Ishikawa (cell line): Measurements from ENCODE around the gene FHL3.

Experiments used
- CEBPB ChIP-seq: IDR thresholded peaks from 2 replicates; pipeline ENCODE4 v1.6.1; 2012
- CREB1 ChIP-seq: IDR thresholded peaks from 2 replicates; pipeline ENCODE4 v1.6.1; 2012; ENCODE audit warnings: low read depth
- EGR1 ChIP-seq: IDR thresholded peaks from 2 replicates; pipeline ENCODE4 v1.6.1; 2012
- EP300 ChIP-seq: IDR thresholded peaks from 2 replicates; pipeline ENCODE4 v1.6.1; 2012; ENCODE audit warnings: borderline replicate concordance
- FOXM1 ChIP-seq: IDR thresholded peaks from 2 replicates; pipeline ENCODE4 v1.6.1; 2012; ENCODE audit warnings: low read depth, borderline replicate concordance
- MAX ChIP-seq: IDR thresholded peaks from 2 replicates; pipeline ENCODE4 v1.6.1; 2012
- NFIC ChIP-seq: IDR thresholded peaks from 2 replicates; pipeline ENCODE4 v1.6.1; 2012
- RAD21 ChIP-seq: IDR thresholded peaks from 2 replicates; pipeline ENCODE4 v1.6.1; 2012; ENCODE audit warnings: low read depth
- REST ChIP-seq: IDR thresholded peaks from 2 replicates; pipeline ENCODE4 v1.6.1; 2012; ENCODE audit warnings: low read depth, mild to moderate bottlenecking
- TAF1 ChIP-seq: IDR thresholded peaks from 2 replicates; pipeline ENCODE4 v1.6.1; 2012; ENCODE audit warnings: low read depth, mild to moderate bottlenecking
- TCF12 ChIP-seq: IDR thresholded peaks from 2 replicates; pipeline ENCODE4 v1.6.1; 2012; ENCODE audit warnings: low read depth
- TEAD4 ChIP-seq: IDR thresholded peaks from 2 replicates; pipeline ENCODE4 v1.6.1; 2012
- USF1 ChIP-seq: IDR thresholded peaks from 2 replicates; pipeline ENCODE4 v1.6.1; 2012
- YY1 ChIP-seq: IDR thresholded peaks from 2 replicates; pipeline ENCODE4 v1.6.1; 2012; ENCODE audit warnings: low read depth
- ZBTB7A ChIP-seq: IDR thresholded peaks from 2 replicates; pipeline ENCODE4 v1.6.1; 2012; ENCODE audit warnings: low read depth

The FHL3 gene

GRCh38 chr1:38044221-38045215 is 39.2 kb upstream of the FHL3 start:
- TF ChIP-seq TEAD4 (no peak), RAD21 (no peak), MAX (no peak), CREB1 (no peak), EP300 (no peak), REST (no peak)

GRCh38 chr1:38043036-38043747 is 37.9 kb upstream of the FHL3 start:
- no peak for TF ChIP-seq TCF12
- TF ChIP-seq ZBTB7A = no peak
- no peak for TF ChIP-seq USF1
- TF ChIP-seq TEAD4 = no peak
- TF ChIP-seq REST = no peak
- no peak for TF ChIP-seq CREB1
- no peak for TF ChIP-seq NFIC
- no peak for TF ChIP-seq YY1
- no peak for TF ChIP-seq CEBPB

GRCh38 chr1:38041936-38042834 is 36.9 kb upstream of the FHL3 start:
- no peak for TF ChIP-seq REST
- TF ChIP-seq TCF12 = no peak
- TF ChIP-seq NFIC = no peak
- no peak for TF ChIP-seq CREB1
- no peak for TF ChIP-seq USF1
- TF ChIP-seq TEAD4 = no peak
- no peak for TF ChIP-seq EP300
- no peak for TF ChIP-seq FOXM1
- no peak for TF ChIP-seq TAF1
- no peak for TF ChIP-seq EGR1
- TF ChIP-seq ZBTB7A = no peak
- no peak for TF ChIP-seq YY1
- no peak for TF ChIP-seq RAD21
- TF ChIP-seq MAX = no peak
- TF ChIP-seq CEBPB = no peak
